G401.6 (cell line): ENCODE data around the gene PPP1R3A.
"Not testable (repeated sequence)": the region's sequence is repeated elsewhere in the genome, so short reads cannot be mapped to it uniquely, and the experiment has no call there.

ENCODE experiments used
- FAIRE-seq: peaks from 2 replicates; lab custom pipeline; 2012; peaks lifted over from hg19 to GRCh38; lab: Jason Lieb, UNC

Gene PPP1R3A, protein sequence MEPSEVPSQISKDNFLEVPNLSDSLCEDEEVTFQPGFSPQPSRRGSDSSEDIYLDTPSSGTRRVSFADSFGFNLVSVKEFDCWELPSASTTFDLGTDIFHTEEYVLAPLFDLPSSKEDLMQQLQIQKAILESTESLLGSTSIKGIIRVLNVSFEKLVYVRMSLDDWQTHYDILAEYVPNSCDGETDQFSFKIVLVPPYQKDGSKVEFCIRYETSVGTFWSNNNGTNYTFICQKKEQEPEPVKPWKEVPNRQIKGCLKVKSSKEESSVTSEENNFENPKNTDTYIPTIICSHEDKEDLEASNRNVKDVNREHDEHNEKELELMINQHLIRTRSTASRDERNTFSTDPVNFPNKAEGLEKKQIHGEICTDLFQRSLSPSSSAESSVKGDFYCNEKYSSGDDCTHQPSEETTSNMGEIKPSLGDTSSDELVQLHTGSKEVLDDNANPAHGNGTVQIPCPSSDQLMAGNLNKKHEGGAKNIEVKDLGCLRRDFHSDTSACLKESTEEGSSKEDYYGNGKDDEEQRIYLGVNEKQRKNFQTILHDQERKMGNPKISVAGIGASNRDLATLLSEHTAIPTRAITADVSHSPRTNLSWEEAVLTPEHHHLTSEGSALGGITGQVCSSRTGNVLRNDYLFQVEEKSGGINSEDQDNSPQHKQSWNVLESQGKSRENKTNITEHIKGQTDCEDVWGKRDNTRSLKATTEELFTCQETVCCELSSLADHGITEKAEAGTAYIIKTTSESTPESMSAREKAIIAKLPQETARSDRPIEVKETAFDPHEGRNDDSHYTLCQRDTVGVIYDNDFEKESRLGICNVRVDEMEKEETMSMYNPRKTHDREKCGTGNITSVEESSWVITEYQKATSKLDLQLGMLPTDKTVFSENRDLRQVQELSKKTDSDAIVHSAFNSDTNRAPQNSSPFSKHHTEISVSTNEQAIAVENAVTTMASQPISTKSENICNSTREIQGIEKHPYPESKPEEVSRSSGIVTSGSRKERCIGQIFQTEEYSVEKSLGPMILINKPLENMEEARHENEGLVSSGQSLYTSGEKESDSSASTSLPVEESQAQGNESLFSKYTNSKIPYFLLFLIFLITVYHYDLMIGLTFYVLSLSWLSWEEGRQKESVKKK

DNA sequence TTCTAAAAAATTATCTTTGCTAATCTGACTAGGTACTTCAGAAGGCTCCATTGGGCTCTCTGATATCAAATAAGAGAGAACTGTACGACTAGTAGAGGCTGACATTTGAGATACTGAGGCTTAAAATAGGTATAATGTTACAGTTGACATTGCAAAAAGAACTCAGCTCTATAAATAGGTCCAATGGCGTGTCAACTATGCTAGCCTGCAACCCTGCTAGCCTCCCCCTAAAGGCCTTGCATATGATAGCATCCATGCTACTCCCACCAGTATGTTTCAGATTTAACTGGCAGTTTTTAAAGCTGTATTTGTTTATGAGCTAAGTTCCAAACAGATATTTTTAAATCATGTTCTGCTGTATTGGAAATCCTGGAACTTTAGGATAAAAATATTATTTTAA, at the start of gene PPP1R3A:
TSS of gene PPP1R3A (minus strand) at position 64 of the 400 bp plus-strand sequence. CDS start at position 51, 13 bp downstream.
- no peak for FAIRE-seq

DNA sequence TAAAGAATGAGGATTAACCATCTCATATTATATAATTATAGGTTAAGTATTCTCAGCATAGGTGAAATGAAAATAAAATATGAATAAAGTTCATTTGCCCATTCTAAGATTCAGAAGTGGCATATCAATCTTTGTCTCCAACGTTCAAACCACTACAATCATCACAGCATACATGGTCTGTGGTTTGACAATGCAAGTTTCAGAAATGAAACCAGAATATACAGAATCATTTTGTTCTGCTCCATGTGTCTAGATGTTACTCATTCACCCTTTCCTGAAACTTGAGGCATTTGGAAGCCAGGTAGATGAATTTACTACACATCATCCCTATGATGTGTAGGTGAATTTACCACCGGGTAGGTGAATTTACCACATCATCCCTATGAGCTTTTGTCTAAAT, 44.5 kb upstream of the PPP1R3A start:
- FAIRE-seq = no peak

DNA sequence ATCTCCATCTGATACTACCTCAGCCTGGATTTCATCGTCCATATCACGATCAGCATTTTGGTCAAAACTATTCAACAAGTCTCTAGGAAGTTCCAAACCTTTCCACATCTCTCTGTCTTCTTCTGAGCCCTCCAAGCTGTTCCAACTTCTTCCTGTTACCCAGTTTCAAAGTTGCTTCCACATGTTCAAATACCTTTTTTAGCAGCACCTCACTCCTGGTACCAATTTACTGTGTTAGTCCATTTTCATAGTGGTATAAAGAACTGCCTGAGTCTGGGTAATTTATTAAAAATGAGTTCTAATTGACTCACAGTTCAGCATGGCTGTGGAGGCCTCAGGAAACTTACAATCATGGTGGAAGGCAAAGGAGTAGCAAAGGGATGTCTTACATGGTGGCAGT, 41.1 kb upstream of the PPP1R3A start:
- FAIRE-seq = no peak

DNA sequence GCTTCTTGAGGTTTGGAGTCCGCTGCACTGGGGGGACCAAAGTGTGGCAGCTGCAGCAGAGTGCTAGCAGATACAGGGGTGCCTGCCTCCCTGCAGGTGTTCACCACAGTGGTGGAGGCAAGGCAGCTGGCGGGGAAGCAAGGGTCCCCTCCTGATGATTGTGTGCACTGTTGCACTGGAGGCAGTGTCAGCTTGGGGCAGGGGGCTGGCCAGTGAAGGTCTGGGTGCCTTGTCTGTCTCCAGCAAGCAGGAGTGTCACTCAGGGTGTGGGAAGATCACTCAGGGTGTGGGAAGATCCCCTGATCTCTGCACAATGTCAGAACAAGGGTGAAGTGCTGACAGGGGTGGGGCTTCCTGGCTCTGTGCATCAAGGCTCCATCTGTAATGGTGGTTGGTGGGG, 36.3 kb upstream of the PPP1R3A start:
- FAIRE-seq = no peak

DNA sequence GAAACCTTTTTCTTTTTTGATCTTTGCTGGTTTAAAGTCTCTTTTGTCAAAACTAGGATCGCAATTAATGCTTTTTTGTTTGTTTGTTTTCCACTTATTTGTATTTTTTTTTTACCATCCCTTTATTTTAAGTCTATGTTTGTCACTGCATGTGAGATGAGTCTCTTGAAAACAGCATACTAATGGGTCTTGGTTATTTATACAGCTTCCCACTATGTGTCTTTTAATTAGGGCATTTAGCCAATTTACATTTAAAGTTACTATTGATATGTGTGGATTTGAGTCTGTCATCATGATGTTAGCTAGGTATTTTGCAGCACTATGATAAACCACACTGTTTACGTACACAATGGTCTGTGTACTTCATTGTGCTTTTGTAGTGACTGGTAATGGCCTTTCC, 34.7 kb upstream of the PPP1R3A start:
- FAIRE-seq = no peak

DNA sequence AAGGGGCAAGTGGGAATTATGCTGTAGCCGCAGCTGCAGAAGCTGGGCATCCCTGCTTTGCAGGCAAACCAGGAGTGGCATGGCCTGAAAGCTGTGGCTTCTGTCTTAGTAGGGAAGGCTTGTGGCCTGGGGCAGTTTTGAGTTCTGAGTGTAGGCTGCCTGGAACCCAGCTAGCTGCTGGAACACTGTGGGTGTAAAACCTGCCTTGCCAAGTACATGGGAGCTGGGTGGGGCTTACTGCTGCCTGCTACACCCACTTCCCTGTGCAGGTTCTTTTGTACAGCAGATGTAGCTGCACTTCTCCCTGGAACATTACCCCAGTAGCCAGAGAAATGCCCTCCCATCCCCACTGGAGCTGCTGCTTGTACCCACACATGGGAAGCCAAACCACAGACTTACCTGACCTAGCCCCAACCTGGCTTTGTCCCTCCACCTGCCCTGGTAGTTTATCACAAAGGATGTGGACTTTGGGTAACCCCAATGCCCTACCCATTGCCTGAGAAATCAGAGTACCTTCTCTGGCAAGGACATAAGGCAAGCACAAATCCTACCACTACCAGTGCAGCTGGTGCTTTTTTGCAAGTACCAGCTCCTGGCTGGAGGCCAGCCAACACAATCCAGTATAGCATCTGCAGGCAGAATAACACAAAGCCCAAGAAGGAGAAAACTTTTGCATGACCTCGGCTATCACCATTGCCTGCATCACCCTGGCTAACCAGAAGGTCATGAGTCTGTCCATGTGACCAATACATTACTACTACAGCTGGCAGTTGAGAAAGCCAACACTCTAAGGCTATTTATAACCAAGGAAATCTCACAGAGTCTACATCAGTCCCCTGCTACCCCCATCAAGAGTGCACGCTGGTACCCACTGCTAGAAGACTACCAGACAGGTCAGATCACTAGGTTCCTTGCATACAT, 26.5 kb upstream of the PPP1R3A start:
- no peak for FAIRE-seq

DNA sequence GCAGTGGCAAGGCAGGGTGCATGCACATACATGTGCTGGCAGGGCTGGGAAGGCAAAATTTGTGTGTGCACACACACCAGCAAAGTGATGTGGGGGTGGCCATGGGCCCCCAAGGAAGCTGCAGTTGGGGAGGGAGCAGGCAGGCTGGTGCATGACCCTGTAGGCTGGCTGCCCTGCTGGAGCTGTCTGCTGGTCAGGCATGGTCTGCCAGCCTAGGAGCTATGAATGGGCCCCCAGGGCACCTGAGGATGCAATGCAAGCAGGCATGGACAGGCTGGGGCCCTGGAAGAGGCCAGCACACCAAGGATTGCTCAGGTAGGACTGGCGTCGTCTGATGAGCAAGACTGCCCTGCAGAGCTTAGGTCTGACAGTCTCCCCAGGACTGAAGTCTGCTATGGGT, 18.2 kb upstream of the PPP1R3A start:
- no peak for FAIRE-seq

DNA sequence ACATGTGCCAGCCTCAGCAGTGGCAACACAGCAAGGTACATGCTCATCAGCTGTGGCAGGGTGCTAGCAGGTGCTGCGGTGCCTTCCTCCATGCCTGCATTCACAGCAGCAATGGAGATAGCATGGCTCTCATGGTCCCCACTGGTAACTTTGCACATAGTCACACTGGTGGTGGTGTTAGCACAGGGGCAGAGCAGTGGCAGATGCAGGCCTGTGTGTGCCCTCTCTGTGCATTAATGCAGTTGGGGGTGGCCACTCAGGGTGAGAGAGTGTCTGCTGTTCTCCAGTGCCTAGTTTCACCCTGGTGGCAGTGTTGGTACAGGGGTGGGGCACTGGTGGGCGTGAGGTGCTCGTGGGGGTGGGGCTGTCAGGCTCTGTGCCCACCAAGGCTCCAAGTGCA, 17.7 kb upstream of the PPP1R3A start:
- no peak for FAIRE-seq

DNA sequence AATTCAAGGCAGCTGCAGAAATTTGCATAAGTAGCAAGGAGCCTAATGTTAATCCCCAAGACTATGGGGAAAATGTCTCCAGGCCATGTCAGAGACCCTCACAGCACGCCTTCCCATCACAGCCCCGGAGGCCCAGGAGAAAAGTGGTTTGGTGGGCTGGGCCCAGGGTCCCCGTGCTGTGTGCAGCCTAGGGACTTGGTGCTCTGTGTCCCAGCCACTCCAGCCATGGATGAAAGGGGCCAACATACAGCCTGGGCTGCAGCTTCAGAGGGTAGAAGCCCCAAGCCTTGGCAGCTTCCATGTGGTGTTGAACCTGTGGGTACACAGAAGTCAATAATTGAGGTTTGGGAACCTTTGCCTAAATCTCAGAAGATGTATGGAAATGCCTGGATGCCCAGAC, 10.6 kb upstream of the PPP1R3A start:
- not testable (repeated sequence) for FAIRE-seq

DNA sequence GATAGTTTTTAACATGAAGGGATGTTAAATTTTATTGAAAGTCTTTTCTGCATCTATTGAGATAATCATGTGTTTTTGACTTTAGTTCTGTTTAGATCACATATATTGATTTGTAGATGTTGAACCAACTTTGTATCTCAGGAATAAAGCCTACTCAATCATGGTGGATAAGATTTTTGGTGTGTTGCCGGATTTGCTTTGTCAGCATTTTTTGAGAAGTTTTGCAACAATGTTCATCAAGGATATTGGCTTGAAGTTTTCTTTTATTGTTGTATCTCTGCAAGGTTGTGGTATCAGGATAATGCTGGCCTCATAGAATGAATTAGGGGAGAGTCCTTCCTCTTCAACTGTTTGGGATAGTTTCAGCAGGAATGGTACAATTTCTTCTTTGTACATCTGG, 9.3 kb upstream of the PPP1R3A start:
- FAIRE-seq = no peak

DNA sequence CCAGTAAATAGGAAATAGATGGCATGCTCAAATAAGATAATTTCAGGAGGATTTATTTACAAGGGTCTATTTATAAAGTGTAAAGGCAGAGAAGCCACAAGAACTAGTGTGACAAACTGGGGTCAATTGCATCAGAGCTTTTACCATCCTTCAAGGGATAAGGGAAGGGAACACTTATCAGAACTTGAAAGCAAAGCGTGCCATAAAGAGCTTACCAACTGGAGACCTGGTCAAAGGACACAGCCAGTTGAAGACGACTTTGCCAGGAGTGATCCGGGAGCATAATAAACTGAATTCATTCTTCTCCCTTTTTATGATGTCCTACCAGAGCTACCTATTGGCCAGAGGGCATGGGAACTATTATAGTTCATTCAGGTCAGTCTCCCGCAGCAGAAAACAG, 3.2 kb upstream of the PPP1R3A start:
- no peak for FAIRE-seq

DNA sequence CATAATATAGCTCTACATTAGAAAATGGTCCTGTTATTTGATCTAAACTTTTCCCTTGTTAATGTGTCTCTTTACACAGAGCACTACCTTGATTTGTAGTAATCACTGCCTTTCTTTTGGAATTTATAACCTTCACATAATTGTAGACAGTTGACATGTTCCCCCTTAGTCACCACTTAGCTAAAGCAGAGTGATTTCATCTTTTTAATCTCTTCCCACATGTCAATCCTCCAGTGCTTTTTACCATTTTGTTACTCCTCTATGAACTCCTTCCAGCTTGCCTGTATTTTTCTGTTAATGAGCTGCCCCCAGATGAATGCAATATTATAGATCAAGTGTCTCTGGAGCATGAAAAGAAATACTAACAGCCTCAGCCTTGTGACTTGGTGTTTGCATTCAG, 2.6 kb upstream of the PPP1R3A start:
- FAIRE-seq = no peak

DNA sequence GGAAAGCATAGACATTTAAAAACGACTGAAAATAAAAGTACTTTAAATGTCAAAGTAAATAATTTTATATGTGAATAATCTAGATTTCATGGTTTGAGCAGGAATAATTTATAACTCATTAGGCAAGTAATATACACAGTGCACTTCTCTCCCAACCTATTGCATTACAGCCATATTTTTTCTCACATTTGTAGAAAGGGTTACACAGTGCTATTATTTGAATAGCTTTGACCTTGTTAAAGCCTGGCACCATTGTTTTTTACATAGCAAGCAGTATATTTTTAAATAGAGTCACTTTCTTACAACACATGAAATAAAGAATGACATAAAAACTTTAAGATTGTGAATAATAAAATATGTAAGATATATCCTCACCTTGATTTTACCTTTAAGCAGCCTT, 969 bp downstream of the PPP1R3A start:
- no peak for FAIRE-seq

DNA sequence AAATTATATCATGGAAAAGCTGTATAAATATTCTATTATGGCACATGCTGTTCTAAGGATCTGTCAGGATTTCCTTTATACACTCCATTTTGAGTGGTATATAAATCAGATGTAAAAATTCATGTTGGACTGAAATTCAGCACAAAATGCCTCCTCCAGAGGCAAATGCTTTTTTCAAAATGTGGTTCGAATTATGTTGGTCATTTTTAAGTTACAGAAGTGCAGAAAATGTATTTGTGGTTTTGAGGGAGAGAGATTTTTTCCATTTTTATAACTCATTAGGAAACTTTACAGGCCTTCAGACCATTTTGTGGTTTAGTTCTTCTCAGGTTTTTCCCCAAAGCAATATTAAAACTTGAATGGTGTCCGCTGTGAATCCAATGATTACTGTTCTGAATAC, 2.9 kb downstream of the PPP1R3A start:
- no peak for FAIRE-seq

DNA sequence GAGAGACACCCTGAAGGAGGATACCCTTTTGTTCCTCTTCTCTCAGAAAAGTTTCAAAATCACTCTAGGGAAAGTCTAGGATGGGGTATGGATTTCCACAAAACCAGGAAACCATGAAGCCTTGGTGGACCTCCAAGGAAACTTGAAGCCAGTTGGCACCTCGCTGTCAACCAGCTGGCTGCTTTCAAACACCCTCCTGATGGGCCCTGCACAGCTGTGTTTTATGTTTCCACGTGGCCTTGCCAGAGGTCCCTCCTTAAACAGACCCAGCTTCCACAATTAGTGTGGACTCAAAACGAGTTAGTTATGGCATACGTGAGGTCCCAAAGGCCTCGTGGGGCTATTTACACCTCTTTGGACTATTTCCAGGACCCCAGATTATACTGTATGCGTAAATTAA, 5.9 kb downstream of the PPP1R3A start:
- FAIRE-seq = no peak

DNA sequence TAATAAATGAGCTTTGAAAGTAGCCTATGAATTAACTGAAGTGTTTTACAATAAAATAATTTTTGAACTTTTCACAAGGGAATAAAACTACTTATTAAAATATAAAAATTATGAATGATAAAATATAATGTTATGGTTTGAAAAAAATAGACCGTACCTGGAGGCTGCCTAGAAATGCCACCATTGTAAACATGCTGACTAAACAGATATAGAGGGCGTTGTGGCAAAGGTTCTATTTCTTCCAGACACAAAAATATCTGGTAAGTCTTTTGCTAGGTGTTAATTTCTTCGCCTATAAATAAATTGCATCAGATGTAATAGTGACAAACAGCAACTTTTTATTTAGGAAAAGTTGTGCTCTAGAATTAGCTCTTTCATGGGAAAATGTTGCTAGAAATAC, 11.2 kb downstream of the PPP1R3A start:
- no peak for FAIRE-seq

DNA sequence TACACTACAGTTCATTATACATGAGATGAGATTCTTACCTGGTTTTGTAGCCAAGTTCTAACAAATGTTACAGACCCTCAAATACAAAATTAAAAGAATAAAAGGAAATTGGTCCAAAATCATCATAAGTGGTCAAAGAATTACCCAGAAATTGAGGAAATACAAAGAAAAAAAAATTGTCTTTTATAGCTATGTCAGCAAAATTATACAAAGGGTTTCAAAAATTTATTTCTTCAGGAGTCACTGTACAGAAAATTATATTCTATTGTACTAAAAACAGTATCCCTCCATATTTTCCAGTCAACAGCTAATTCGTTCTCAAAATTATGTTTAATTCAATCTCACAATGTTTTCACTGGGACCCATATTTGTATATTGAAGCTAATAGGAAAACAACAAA, 14.3 kb downstream of the PPP1R3A start:
- FAIRE-seq = no peak

DNA sequence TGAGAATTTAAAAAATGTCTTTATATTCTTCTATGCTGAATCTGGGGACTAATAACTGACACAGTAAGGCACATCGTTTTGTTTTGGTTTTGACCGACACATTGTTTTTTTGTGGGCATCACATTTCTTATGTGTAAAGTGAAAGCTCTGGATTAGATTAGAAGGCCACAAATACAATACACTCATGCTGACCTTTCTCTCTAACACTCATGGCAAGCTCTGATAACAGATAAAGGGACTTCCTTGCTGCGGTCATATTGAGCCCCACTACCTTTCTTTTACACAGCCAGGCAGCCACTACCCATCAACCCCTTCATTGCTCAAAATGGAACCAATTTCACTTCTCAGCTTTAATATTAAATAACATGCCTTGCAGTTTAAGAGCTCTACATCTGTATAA, 26.0 kb downstream of the PPP1R3A start:
- FAIRE-seq = no peak

DNA sequence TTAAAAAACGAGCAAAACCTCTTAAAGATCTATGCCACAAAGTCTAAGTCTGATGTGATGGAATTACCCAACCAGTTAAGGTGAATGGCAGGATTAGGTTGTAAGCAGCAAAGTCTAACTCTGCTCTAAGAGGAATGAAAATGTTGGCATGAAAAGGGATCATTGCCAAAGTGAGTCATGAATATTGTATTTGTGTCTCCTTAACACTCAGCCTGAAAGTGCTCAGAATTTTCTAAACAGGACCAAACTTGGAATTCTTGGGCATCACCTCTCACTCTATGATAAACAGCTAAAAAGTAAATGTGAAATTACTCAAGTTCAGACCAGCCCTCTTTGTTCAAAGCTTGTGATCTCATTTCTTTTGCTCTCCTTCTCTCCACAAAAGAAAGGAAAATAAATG, 27.0 kb downstream of the PPP1R3A start:
- no peak for FAIRE-seq

DNA sequence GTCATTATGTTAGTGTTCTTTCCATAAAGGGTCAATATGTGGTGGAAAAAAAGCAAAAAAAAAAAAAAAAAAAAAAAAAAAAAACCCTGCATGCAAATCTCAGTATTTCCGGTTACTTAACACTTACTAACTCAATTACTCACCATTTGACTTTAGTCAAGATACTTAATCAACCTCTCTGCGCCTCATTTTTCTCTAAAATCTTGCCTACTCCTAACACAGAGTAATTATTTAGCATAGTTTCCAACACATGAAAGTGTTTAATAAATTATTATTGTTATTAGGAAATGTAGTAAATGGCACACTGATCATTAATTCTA, 27.8 kb downstream of the PPP1R3A start:
- no peak for FAIRE-seq

DNA sequence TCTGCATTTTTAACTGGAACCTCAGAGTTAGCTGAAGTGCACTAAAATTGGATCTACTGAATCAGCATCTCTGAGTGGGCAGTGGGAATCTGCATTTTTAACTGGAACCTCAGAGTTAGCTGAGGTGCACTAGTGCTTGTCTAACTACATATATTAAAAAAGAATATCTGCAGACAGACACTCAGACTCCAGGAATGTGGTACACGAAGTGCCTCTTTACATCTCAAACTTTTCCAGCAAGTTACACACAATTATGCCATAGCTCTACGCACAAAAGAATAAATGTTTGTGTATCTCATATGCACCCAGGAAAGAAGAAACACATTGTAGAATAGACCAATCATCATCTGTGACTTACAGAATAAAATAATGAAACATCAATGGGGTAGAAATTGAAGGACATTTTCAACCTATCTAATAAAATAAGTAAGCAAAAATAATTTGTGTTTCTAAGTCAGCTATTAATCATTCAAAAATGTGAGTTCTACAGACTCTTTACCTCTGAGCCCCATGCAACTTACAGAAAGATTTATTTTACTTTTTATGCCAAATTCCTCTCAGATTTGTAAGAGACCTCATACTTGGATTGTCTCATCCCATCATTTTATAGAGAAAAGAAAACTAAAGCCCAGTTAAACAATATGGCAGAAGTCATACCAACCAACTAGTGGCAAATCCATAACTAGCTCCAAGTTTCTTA, 28.3 kb downstream of the PPP1R3A start:
- no peak for FAIRE-seq

DNA sequence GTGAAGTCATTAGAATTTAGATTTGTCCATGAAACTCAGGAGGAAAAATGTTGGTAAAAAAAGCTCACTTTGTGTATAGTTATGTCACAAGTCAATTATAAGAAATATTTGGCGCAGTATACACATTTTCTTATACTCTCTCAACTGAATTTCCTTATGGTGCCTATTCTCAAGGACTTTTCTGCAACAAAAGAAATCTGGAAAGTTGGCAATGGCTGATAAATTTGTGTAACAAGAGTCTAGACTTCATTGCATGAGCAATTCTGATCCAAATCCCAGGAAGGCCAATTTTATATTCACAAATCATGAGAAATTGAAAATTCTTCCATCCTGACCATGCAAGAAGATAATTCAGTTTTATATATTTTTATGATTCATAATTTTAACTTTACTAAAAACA, 35.7 kb downstream of the PPP1R3A start:
- no peak for FAIRE-seq
